HepG2 (cell line): ENCODE measurements around the gene GALR3. TPM values are rescaled to one million over a fixed set of nuclear protein-coding genes. Genes with fewer than 3 reads are reported as not detected.

ENCODE experiments used
- ATAD3A ChIP-seq: sonication (generic); formaldehyde crosslinking; IDR thresholded peaks from 2 replicates; pipeline ENCODE4 v1.4.0; 2020; ENCODE audit warnings: missing genetic modification reagents
- ATRX ChIP-seq: sonication (generic); formaldehyde crosslinking; IDR thresholded peaks from 2 replicates; pipeline ENCODE4 v1.4.0; 2020; ENCODE audit warnings: missing genetic modification reagents, borderline replicate concordance
- FIP1L1 ChIP-seq: fragments of 200-400 bp; formaldehyde crosslinking; IDR thresholded peaks from 2 replicates; pipeline ENCODE4 v1.6.1; 2018; ENCODE audit warnings: low read depth, mild to moderate bottlenecking, low read length, moderate library complexity, borderline replicate concordance; ENCODE audit not compliant: insufficient read depth
- IRF1 ChIP-seq: sonication (generic); formaldehyde crosslinking; IDR thresholded peaks from 2 replicates; pipeline ENCODE4 v1.4.0; 2020; ENCODE audit warnings: low read depth, mild to moderate bottlenecking, missing genetic modification reagents
- ISL2 ChIP-seq: sonication (generic); formaldehyde crosslinking; IDR thresholded peaks from 2 replicates; pipeline ENCODE4 v1.5.0; 2020; ENCODE audit warnings: missing genetic modification reagents
- LBX2 ChIP-seq: sonication (generic); formaldehyde crosslinking; IDR thresholded peaks from 2 replicates; pipeline ENCODE4 v1.5.0; 2020; ENCODE audit warnings: missing genetic modification reagents, mild to moderate bottlenecking, borderline replicate concordance
- MEIS2 ChIP-seq: sonication (generic); formaldehyde crosslinking; IDR thresholded peaks from 2 replicates; pipeline ENCODE4 v1.9.0; 2021; ENCODE audit warnings: mild to moderate bottlenecking, missing genetic modification reagents
- MTA3 ChIP-seq: sonication (generic); formaldehyde crosslinking; IDR thresholded peaks from 2 replicates; pipeline ENCODE4 v1.4.0; 2020; ENCODE audit warnings: missing genetic modification reagents
- NCOR1 ChIP-seq: fragments of 200-600 bp; sonication (generic); IDR thresholded peaks from 2 replicates; pipeline ENCODE4 v1.7.0; 2017; ENCODE audit warnings: antibody characterized with exemption, low read length, borderline replicate concordance
- POLR2A ChIP-seq, 2 experiments: IDR thresholded peaks; 2 replicates each; pipeline ENCODE4 v1.6.1; 2011; ENCODE audit warnings: low read depth in 2 of 2, low read length in 2 of 2, mild to moderate bottlenecking in 1 of 2, moderate library complexity in 1 of 2; ENCODE audit not compliant: insufficient read depth in 1 of 2
- SALL1 ChIP-seq: sonication (generic); formaldehyde crosslinking; IDR thresholded peaks from 2 replicates; pipeline ENCODE4 v1.8.0; 2022; ENCODE audit warnings: mild to moderate bottlenecking, missing genetic modification reagents
- STAG1 ChIP-seq: sonication (generic); formaldehyde crosslinking; IDR thresholded peaks from 2 replicates; pipeline ENCODE4 v1.4.0; 2020; ENCODE audit warnings: missing genetic modification reagents
- ZBTB40 ChIP-seq, 2 experiments: fragments of 450-650 bp in 1 of 2; sonication (generic) in 1 of 2; formaldehyde crosslinking in 1 of 2; IDR thresholded peaks; 2 replicates each; pipeline versions ENCODE4 v1.6.1 to v1.8.0; 2016 to 2022; ENCODE audit warnings: antibody characterized with exemption in 1 of 2, mild to moderate bottlenecking in 1 of 2, missing genetic modification reagents in 1 of 2
- ZNF337 ChIP-seq: sonication (generic); formaldehyde crosslinking; IDR thresholded peaks from 2 replicates; pipeline ENCODE4 v1.5.1; 2020; ENCODE audit warnings: missing genetic modification reagents, low read depth, mild to moderate bottlenecking, borderline replicate concordance
- ZNF33B ChIP-seq: sonication (generic); formaldehyde crosslinking; IDR thresholded peaks from 2 replicates; pipeline ENCODE4 v1.5.1; 2020; ENCODE audit warnings: mild to moderate bottlenecking, missing genetic modification reagents
- ZNF678 ChIP-seq: sonication (generic); formaldehyde crosslinking; IDR thresholded peaks from 2 replicates; pipeline ENCODE4 v1.4.0; 2020; ENCODE audit warnings: mild to moderate bottlenecking, missing genetic modification reagents
- ZNF784 ChIP-seq: sonication (generic); formaldehyde crosslinking; IDR thresholded peaks from 2 replicates; pipeline ENCODE4 v1.5.1; 2020; ENCODE audit warnings: missing genetic modification reagents, mild to moderate bottlenecking, borderline replicate concordance
- ZSCAN31 ChIP-seq: sonication (generic); formaldehyde crosslinking; IDR thresholded peaks from 2 replicates; pipeline ENCODE4 v1.5.0; 2020; ENCODE audit warnings: low read depth, mild to moderate bottlenecking, missing genetic modification reagents
- polyA plus RNA-seq, 8 experiments: library from polyadenylated mRNA; depleted of rRNA in 3 of 8; stranded (reverse) in 7 of 8; unstranded in 1 of 8; fragments of >200 nt; fragmentation: Illumina TruSeq in 4 of 8; extraction: Trizol in 4 of 8; gene quantifications; 2 replicates each; pipeline versions ENCODE4 v1.2.1 to v1.2.3, GENCODE V29; 2011 to 2016; ENCODE audit warnings: low read depth in 4 of 8, missing spikeins in 1 of 8, mixed read lengths in 1 of 8; ENCODE audit not compliant: insufficient read depth in 1 of 8
- total RNA-seq, 5 experiments: library from RNA; depleted of rRNA; stranded (reverse); fragments of >200 nt; fragmentation: Illumina TruSeq; extraction: Trizol; gene quantifications; 2 replicates each; pipeline ENCODE4 v1.2.3, GENCODE V29; 2016; ENCODE audit warnings: low read depth in 1 of 5

Gene GALR3
- total and polyA plus RNA-seq, 2 of the 13 experiments (the other 11 are each of a cell fraction or from before 2014, with no cell fraction given): 0.13 TPM; not detected in 1

- TF ChIP-seq POLR2A (IDR thresholded peaks at IDR 0.05; ENCODE audit: insufficient read depth in 1 of 2, low read depth in 2 of 2, low read length in 2 of 2) (0 out of 4 replicates have a peak, but pooled peaks of 1 of the 2 experiments have one; percentile 10), ZNF678 (CRISPR knock-in tag) (no peak), ZNF337 (no peak), LBX2 (CRISPR knock-in tag) (no peak), ZSCAN31 (no peak), ATRX (CRISPR knock-in tag) (no peak), MTA3 (CRISPR knock-in tag) (no peak), ZNF784 (CRISPR knock-in tag) (no peak), MEIS2 (no peak), ZNF33B (CRISPR knock-in tag) (no peak), ZBTB40 (IDR thresholded peaks at IDR 0.05) (no peak), ZBTB40 (CRISPR knock-in tag; IDR thresholded peaks at IDR 0.05) (no peak), STAG1 (no peak), IRF1 (CRISPR knock-in tag) (no peak), NCOR1 (peak; percentile 39; the same call in 1 of the 2 replicates), SALL1 (peak; percentile 41; the same call in 1 of the 2 replicates), ISL2 (CRISPR knock-in tag) (no peak), ATAD3A (CRISPR knock-in tag) (no peak), FIP1L1 (no peak)
These were observed 9.1 kb downstream of the GALR3 start (continued) for GRCh38 chr22:37832022-37832857.
